RPMI7951 (cell line): ENCODE data around the gene TBL2. TPM values are rescaled to one million over a fixed set of nuclear protein-coding genes. Genes with fewer than 3 reads are reported as not detected.
"Not testable (repeated sequence)": the region's sequence is repeated elsewhere in the genome, so short reads cannot be mapped to it uniquely, and the experiment has no call there.

Experiments
- DNase-seq: peaks from one replicate; pipeline ENCODE4 v3.0.0-alpha.2; 2012; ENCODE audit warnings: low read depth
- total RNA-seq: library from RNA; depleted of rRNA; stranded (reverse); fragments of >200 nt; shearing (Covaris generic); gene quantifications from 2 replicates; pipeline ENCODE4 v1.2.3, GENCODE V29; 2014

The TBL2 gene
- total RNA-seq, 1 experiment from 2014 or later: 88.3 TPM

DNA sequence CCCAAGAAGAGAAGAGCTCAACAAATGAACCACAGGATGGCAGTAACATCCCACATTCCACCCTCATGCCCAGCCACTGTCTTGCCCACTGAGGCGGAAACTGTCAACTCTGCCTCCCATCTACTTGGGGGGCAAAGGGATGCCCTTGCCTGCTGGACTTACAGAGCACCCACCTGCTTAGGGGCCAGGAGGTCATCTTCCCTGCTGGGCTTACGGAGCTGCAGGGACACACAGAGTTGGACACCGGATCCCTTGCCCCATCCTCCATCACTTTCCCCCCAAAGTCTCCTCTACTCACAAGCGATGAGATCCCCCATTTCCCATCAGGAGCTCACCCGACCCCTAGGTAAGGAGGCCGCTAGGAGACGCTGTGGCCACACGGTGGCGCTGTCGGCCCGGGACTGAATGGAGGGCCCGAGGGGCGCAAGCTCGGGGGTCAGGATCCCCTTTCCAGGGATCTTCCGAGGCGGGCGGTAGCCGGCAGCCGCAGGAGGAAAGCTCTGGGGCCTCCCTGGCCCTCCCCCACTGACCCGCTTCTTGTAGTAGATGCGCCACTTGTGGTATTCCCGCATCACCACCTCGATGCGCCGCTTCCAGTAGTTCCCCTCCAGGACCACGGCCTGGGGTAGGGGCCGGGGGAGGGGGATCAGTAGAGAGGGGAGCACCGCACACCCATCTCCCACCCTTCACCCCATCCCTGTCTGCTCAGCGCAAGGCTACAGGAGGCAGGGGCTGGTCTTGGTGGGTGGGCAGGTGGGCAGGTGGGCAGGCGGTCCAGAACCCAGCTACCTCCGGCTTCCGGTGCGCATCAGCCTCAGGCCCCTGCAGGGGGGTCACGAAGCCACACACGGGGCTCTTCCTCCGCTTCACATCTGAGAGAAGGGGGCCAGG, 28.7 kb upstream of the TBL2 start:
- peak; percentile 37 for DNase-seq

DNA sequence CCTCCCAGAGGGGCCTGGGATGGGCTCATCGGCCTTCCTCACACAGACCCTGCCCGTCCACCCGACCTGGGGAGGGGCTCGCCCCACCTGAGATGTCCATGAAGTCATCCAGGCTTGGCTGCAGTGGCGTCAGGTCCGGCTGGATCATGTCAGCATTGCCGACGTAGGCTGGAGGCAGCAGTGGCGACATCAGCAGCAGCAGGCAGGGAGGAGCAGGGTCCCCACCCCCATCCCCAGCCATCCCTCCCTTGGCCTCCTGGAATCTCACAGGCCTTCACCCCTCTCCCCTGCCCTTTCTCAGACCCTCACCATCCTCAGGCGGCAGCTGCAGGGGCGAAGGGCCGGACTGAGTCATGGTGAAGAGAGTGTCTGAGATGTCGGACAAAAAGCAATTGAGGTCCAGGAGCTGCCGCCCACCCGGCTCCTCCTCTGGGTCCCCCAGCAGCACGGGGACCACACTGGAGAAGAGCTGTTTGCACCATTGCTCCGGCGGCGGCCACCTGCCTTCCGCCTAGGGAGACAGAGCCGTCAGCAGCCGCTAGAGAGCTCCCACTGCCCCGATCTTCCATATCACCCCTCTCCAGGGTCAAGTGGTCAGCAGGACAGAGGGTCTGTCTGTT, 27.3 kb upstream of the TBL2 start:
- no peak for DNase-seq

GRCh38 chr7:73602721-73603651, 24.6 kb upstream of the TBL2 start:
- peak; percentile 71 for DNase-seq

- DNase-seq: no peak
Observed at GRCh38 chr7:73599916-73600315, 21.5 kb upstream of the TBL2 start.

GRCh38 chr7:73599151-73599882, 20.9 kb upstream of the TBL2 start:
- DNase-seq: no peak

DNA sequence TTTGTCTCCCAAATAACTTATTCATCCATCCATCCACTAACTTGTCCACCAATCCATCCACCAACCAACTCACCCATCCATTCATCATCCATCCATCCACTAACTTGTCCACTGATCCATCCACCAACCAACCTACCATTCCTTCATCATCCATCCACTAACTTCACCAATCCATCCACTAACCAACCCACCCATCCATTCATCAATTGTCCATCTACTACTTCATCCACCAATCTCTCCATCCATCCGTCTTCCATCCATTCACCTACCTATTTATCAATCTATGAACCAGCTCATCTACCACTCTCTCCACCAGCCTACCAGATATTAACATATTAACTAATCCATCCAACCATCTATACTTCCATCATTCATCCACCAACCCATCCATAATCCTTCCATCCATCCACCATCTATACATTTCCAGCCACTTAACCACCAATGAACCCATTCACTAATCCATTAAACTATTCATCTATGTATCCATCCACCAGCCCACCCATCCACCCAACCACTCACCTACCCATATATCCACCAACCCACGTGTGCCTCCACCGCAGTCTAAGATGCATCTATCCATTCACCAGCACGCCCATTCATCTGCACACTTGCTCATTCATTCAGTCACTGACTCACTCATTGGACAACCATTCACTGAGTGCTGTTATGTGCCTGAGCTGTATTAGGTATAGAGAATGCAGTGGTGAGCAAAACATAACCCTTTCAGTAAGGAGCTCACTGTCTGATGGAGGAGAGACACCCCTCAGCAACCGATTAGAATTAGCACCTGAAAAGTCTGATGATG, 19.8 kb upstream of the TBL2 start:
- no peak for DNase-seq

DNA sequence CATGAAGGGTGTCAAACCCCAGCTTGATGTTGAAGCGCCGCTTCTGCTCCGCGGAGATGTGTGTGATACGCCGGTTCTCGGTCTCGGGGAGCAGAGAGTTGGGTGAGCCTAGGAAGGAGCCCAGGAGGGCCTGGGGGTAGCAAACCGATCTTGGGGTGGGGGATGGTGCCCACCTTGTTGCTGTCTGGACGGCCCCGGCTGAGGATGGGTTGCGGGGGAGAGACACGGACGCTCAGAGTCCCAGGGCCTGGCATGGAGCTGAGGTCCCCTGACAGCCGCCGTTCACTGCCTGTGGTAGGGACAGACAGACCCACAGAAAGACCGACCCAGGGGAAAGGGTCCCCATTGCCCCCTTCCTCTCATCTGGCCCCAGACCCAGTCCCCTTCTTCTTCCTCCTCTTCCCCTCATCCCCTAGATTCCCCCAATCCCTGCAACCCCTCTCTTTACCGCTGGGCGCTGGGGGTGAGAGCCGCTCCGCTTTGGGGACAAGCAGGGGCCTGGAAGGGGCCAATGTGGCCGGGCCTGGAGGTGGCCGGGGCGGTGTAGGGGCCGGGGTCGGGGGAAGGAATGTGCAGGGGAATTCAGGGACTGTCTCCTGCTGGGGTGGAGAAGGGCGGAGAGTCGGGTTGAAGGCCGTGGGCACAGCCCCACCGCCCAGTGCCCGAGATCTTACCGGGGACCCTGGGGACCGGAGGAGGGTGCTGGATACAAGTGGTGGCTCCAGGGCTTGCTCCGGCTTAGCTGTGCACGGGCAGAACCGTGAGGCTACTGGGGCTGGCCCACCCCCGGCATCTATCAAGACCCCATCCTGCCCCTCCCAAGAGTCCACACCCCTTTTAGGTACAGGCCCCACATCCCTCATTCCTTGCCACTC, 18.0 kb upstream of the TBL2 start:
- DNase-seq: no peak

DNA sequence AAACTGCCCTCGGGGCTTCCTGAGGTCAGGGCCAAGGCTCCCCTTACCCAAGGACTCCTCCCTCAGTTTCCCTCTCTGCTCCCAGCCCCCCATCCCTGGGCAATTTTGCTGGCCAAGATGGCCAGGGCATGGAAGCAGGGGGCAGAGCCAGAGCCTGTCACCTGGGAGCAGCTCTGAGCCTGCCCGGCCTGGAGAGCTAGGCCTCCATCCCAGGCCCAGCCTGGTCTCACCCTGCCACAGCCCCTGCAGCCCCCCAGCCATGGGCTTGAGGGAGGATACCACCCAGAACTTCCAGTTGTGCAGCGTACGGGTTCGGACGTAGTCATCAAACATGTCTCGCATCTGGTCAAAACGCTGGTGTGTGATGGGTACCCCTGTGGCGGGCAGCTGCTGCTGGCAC, 17.0 kb upstream of the TBL2 start:
- DNase-seq: no peak

DNA sequence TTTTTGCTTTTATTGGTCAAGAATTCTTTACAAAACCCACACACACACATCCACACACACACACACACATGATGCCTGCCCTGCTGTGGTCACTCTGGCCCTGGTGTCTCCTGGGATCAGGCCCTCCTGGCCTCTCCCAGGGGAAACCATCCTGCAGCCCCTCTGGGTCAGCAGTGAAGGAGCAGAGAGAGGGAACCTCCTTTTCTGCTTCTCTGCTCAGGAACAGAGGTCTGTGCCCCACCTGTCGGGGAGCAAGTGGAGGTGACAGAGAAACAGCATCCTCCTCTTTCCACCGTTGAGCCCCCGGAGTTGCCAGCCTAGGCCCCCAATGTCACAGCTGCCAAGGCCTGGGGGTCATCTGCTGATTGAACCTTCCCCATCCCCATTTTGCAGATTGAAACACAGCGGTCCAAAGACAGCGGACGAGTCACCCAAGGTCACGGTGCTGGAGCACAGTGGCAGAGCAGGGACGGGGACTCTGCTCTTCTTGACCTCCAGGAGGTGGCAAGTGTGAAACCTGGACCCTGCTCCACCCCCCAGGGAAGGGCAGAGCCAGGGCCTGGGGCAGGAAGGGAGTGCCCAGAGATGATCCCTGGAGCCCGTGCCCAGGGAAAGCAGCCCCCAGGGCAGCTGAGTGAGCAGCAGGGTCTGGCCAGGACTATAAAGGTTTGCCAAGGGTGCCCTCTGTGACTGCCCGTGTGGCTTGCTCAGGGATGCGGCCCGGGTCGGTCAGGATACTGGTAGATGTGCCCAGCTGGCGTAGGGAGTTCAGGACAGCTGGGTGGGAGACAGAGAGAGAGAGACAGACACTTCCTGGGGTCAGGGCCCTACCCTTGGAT, 15.0 kb upstream of the TBL2 start:
- no peak for DNase-seq

DNA sequence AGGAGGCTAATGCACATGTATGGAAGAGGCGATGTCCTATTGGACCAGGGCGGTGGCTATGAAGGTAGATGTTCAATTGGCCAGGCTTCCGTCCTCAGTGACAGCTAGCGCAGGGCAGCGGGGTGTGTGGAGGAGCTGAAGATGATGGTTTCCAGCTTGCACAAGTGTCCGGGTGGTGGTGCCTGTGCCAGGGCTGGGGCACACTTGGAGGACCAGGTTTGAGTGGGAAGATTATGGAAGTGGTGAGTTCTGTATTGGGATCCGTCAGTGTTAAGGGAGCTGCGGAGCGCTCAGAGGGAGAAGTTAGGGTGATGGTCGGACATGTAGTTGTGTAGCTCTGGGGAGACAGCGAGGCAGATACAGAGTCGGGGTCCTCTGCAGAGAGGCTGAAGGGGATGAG, 8.5 kb upstream of the TBL2 start:
- no peak for DNase-seq

DNA sequence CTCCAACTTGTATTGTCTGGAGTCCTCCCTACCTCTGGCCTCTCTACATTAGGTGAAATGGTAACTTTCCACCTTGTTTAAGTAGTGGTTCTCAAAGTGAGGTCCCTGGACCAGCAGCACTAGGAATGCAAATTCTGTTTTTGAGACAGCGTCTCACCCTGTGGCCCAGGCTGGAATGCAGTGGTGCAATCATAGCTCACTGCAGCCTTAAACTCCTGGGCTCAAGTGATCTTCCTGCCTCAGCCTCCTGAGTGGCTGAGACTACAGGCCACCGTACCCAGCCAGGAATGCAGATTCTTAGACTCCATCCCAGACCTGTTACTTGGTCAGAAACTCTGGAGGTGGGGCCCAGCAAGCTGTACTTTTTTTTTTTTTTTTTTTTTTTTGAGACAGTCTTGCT, 6.8 kb upstream of the TBL2 start:
- no peak for DNase-seq

DNA sequence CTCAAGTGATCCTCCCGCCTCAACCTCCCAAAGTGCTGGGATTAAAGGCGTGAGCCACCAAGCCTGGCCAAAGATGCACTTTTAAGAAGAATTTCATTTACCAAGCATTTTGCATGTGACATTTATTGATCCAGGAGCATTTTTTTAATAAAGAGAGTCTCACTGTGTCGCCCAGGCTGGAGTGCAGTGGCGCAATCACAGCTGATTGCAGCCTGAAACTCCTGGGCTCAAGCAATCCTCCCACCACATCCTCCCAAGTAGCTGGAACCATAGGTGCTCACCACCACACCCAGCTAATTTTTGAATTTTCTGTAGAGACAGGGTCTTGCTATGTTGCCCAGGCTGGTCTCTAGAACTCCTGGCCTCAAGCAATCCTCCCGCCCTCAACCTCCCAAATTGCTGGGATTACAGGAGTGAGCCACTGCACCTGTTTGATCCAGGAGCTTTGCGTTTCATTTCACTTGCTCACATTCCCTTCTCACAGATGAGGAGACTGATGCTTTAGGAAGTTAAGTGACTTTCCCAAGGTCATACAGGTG, 4.4 kb upstream of the TBL2 start:
- no peak for DNase-seq

DNA sequence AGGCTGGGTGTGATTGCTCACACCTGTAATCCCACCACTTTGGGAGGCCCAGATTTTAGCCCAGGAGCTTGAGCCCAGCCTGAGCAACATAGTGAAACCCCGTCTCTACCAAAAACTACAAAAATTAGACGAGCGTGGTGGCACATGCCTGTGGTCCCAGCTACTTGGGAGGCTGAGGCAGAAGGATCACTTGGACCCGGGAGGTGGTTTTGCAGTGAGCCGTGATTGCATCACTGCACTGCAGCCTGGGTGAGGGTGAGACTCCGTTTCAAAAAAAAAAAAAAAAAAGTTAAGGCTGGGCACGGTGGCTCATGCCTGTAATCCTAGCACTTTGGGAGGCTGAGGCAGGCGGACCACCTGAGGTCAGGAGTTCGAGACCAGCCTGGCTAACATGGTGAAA, 2.6 kb upstream of the TBL2 start:
- not testable (repeated sequence) for DNase-seq

DNA sequence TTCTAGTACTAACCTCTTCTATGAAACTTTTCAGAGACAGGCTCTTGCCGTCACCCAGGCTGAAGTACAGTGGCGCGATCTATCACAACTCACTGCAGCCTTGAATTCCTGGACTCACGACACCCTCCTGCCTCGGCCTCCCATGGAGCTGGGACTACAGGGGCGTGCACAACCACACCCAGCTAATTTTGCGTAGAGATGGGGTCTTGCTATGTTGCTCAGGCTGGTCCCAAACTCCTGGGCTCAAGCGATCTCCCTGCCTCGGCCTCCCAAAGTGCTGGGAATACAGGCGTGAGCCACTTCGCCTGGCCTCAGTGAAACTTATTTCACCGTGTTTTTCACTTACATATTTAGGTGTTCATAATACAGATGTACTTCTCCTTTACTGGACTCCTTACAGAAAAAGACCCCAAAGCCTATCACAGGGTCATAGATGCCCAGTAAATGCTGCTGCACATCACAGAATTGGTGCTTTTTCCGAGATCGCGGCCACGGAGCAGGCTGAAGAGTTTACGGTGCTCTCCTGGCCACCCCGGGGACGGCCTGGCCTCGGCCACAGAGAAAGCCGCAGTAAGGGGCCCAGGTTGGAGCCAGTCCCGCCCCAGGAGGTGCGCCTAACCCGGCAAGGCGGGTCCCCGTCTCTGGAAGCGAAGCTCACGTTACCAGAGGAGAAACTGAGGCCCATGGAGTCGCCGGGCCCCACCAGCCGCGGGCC, 595 bp downstream of the TBL2 start:
- DNase-seq: peak; percentile 17

GRCh38 chr7:73573791-73574190, 4.6 kb downstream of the TBL2 start:
- DNase-seq: no peak

GRCh38 chr7:73573276-73573675, 5.1 kb downstream of the TBL2 start:
- no peak for DNase-seq

DNA sequence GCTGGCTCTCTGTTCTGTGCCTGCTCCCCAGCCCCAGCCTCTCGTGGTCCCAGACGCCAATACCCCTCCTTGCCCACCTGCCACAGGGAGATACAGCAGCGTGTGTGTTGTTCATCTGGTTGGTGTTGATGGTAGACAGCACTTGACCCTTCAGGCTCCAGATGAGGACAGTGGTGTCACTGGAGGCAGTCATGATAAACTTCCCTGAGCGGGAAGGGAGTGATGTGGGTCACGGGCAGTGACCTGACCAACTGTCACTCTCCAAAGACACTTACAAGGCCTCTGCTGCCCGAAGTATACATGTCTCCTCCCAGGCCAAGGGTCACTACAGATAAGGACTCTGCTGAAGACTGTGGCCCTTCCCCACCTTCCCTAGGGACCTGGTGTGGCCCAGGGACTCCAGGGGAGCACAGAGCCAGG, 5.6 kb downstream of the TBL2 start:
- no peak for DNase-seq

GRCh38 chr7:73570977-73571376, 7.4 kb downstream of the TBL2 start:
- DNase-seq: no peak
